Left forelimb (tissue), 1 donor: ENCODE data around the gene RP2.

ENCODE experiments used
- DNase-seq: peaks from one replicate; pipeline ENCODE4 v3.0.0-alpha.2; 2018; ENCODE audit warnings: low spot score

Gene RP2

GRCh38 chrX:46836701-46837557 lies at the start of gene RP2:
Gene RP2 (plus strand): TSS chrX:46837043. CDS start chrX:46837101, 58 bp downstream.
- peak; percentile 88 for DNase-seq

- no peak for DNase-seq
These were observed 47.9 kb upstream of the RP2 start for GRCh38 chrX:46788902-46789301.

- DNase-seq, result no peak
These were observed 44.7 kb upstream of the RP2 start for GRCh38 chrX:46791927-46792809.

GRCh38 chrX:46792810-46793188 lies 44.0 kb upstream of the RP2 start:
- DNase-seq, result no peak

GRCh38 chrX:46793386-46794143 lies 43.3 kb upstream of the RP2 start:
- no peak for DNase-seq

GRCh38 chrX:46796574-46797191 lies 40.2 kb upstream of the RP2 start:
- DNase-seq, result peak; percentile 70

- no peak for DNase-seq
These were observed 33.7 kb upstream of the RP2 start for GRCh38 chrX:46803140-46803539.

- DNase-seq, result no peak
These were observed 31.6 kb upstream of the RP2 start for GRCh38 chrX:46805270-46805669.

GRCh38 chrX:46811121-46811520 lies 25.7 kb upstream of the RP2 start:
- DNase-seq, result no peak

GRCh38 chrX:46812445-46812844 lies 24.4 kb upstream of the RP2 start:
- DNase-seq, result no peak

GRCh38 chrX:46814966-46815365 lies 21.9 kb upstream of the RP2 start:
- DNase-seq, result no peak

GRCh38 chrX:46819136-46819535 lies 17.7 kb upstream of the RP2 start:
- no peak for DNase-seq

GRCh38 chrX:46820391-46821100 lies 16.3 kb upstream of the RP2 start:
- DNase-seq, result no peak

- no peak for DNase-seq
These were observed 13.4 kb upstream of the RP2 start for GRCh38 chrX:46823481-46823880.

GRCh38 chrX:46831765-46832327 lies 5.0 kb upstream of the RP2 start:
- DNase-seq, result no peak

- DNase-seq, result no peak
These were observed 979 bp downstream of the RP2 start for GRCh38 chrX:46837558-46838485.

GRCh38 chrX:46838486-46838870 lies 1.6 kb downstream of the RP2 start:
- no peak for DNase-seq

GRCh38 chrX:46838974-46839480 lies 2.2 kb downstream of the RP2 start:
- DNase-seq, result no peak

GRCh38 chrX:46840946-46841345 lies 4.1 kb downstream of the RP2 start:
- DNase-seq, result no peak

- DNase-seq, result no peak
These were observed 4.5 kb downstream of the RP2 start for GRCh38 chrX:46841346-46841745.
